Neural cell (in vitro differentiated cells): ENCODE results near the gene HIVEP3. TPM values are rescaled to one million over a fixed set of nuclear protein-coding genes. Genes with fewer than 3 reads are reported as not detected.
A peak's percentile ranks its signal among the peaks of the same experiment; 100 is the strongest.

Source experiments
- H2AFZ ChIP-seq: fragments of 200-600, 300-800 bp; sonication (generic), shearing (Covaris generic); 2 replicates; pipeline ENCODE4 v1.6.0; 2014; ENCODE audit warnings: low read depth, mild to moderate bottlenecking, antibody characterized with exemption, low read length, moderate library complexity
- H3F3A ChIP-seq: fragments of 200-600 bp; shearing (Covaris generic); 2 replicates; pipeline ENCODE4 v1.6.1; 2016; ENCODE audit warnings: mild to moderate bottlenecking, moderate library complexity, mixed read lengths, antibody characterized with exemption, low read length; ENCODE audit not compliant: insufficient read depth, poor library complexity, severe bottlenecking
- H3K27ac ChIP-seq: fragments of 200-600, 300-800 bp; sonication (generic), shearing (Covaris generic); 2 replicates; pipeline ENCODE4 v1.5.1; 2014; ENCODE audit warnings: mild to moderate bottlenecking, low read length, moderate library complexity
- H3K27me3 ChIP-seq: fragments of 300-800, 200-600 bp; sonication (generic), shearing (Covaris generic); 2 replicates; pipeline ENCODE4 v1.6.0; 2014; ENCODE audit warnings: mild to moderate bottlenecking, low read depth, low read length, moderate library complexity; ENCODE audit not compliant: insufficient read depth
- H3K36me3 ChIP-seq: fragments of 300-800, 200-600 bp; sonication (generic), shearing (Covaris generic); 2 replicates; pipeline ENCODE4 v1.5.1; 2014; ENCODE audit warnings: mild to moderate bottlenecking, antibody characterized with exemption, low read length, moderate library complexity; ENCODE audit not compliant: insufficient read depth
- H3K4me2 ChIP-seq: fragments of 300-800, 200-600 bp; sonication (generic), shearing (Covaris generic); 2 replicates; pipeline ENCODE4 v1.6.0; 2014; ENCODE audit warnings: mild to moderate bottlenecking, low read length
- H3K4me3 ChIP-seq: fragments of 300-800, 200-600 bp; sonication (generic), shearing (Covaris generic); 2 replicates; pipeline ENCODE4 v1.5.1; 2014; ENCODE audit warnings: mild to moderate bottlenecking, low read length, moderate library complexity
- H3K79me2 ChIP-seq: fragments of 200-600 bp; shearing (Covaris generic); replicated peaks from 2 replicates; pipeline ENCODE4 v1.6.0; 2014; ENCODE audit warnings: mild to moderate bottlenecking, low read length, moderate library complexity; ENCODE audit not compliant: insufficient read depth
- H3K9ac ChIP-seq: fragments of 300-800, 200-600 bp; sonication (generic), shearing (Covaris generic); 2 replicates; pipeline ENCODE4 v1.6.1; 2016; ENCODE audit warnings: mild to moderate bottlenecking, low read length, mixed read lengths
- H3K9me2 ChIP-seq: fragments of 200-600 bp; shearing (Covaris generic); 2 replicates; pipeline ENCODE4 v1.6.1; 2016; ENCODE audit warnings: mild to moderate bottlenecking, low read length, mixed read lengths; ENCODE audit not compliant: insufficient read depth
- H3K9me3 ChIP-seq: fragments of 200-600, 300-800 bp; sonication (generic), shearing (Covaris generic); 2 replicates; pipeline ENCODE4 v1.6.1; 2016; ENCODE audit warnings: mild to moderate bottlenecking, mixed run types, low read length, moderate library complexity, mixed read lengths
- H4K20me1 ChIP-seq: fragments of 200-600 bp; shearing (Covaris generic); 2 replicates; pipeline ENCODE4 v1.6.1; 2016; ENCODE audit warnings: mild to moderate bottlenecking, mixed run types; ENCODE audit not compliant: insufficient read depth
- EP300 ChIP-seq: fragments of 450-650 bp; conservative IDR thresholded peaks from 2 replicates; pipeline ENCODE4 v1.6.1; 2014; ENCODE audit warnings: antibody characterized with exemption, mild to moderate bottlenecking, moderate library complexity; ENCODE audit not compliant: poor library complexity, severe bottlenecking
- EZH2 ChIP-seq: fragments of 200-600, 300-800 bp; shearing (Covaris generic), sonication (generic); IDR thresholded peaks from 2 replicates; pipeline ENCODE4 v1.6.1; 2014; ENCODE audit warnings: antibody characterized with exemption, low read length, borderline replicate concordance, mild to moderate bottlenecking; ENCODE audit not compliant: insufficient read depth, poor library complexity, severe bottlenecking
- MXI1 ChIP-seq: fragments of 450-650 bp; conservative IDR thresholded peaks from 2 replicates; pipeline ENCODE4 v1.6.1; 2014; ENCODE audit warnings: antibody characterized with exemption, mild to moderate bottlenecking; ENCODE audit not compliant: poor library complexity, severe bottlenecking
- POLR2AphosphoS5 ChIP-seq: IDR thresholded peaks from 2 replicates; pipeline ENCODE4 v1.6.1; 2012
- RAD21 ChIP-seq: fragments of 450-650 bp; conservative IDR thresholded peaks from 2 replicates; pipeline ENCODE4 v1.6.1; 2014; ENCODE audit warnings: antibody characterized with exemption, mild to moderate bottlenecking, moderate library complexity
- SMC3 ChIP-seq: fragments of 450-650 bp; conservative IDR thresholded peaks from 2 replicates; pipeline ENCODE4 v1.6.1; 2014; ENCODE audit warnings: antibody characterized with exemption, mild to moderate bottlenecking, moderate library complexity; ENCODE audit not compliant: poor library complexity
- TAF1 ChIP-seq: IDR thresholded peaks from 2 replicates; pipeline ENCODE4 v1.6.1; 2012; ENCODE audit warnings: low read depth
- polyA plus RNA-seq: library from polyadenylated mRNA; depleted of rRNA; stranded (reverse); fragments of >200 nt; gene quantifications from 2 replicates; pipeline ENCODE4 v1.2.3, GENCODE V29; 2014
- TF ChIP-seq, protein P1 (sequence below): fragments of 450-650 bp; IDR thresholded peaks from 2 replicates; pipeline ENCODE4 v1.5.1; 2014; ENCODE audit warnings: antibody characterized with exemption, mild to moderate bottlenecking, moderate library complexity; ENCODE audit not compliant: poor library complexity, severe bottlenecking
- TF ChIP-seq, protein P2 (sequence below): IDR thresholded peaks from 2 replicates; pipeline ENCODE4 v1.6.1; 2012; ENCODE audit warnings: borderline replicate concordance

HIVEP3 gene
- polyA plus RNA-seq, 1 donor from 2014 or later, result 2.6 TPM

DNA sequence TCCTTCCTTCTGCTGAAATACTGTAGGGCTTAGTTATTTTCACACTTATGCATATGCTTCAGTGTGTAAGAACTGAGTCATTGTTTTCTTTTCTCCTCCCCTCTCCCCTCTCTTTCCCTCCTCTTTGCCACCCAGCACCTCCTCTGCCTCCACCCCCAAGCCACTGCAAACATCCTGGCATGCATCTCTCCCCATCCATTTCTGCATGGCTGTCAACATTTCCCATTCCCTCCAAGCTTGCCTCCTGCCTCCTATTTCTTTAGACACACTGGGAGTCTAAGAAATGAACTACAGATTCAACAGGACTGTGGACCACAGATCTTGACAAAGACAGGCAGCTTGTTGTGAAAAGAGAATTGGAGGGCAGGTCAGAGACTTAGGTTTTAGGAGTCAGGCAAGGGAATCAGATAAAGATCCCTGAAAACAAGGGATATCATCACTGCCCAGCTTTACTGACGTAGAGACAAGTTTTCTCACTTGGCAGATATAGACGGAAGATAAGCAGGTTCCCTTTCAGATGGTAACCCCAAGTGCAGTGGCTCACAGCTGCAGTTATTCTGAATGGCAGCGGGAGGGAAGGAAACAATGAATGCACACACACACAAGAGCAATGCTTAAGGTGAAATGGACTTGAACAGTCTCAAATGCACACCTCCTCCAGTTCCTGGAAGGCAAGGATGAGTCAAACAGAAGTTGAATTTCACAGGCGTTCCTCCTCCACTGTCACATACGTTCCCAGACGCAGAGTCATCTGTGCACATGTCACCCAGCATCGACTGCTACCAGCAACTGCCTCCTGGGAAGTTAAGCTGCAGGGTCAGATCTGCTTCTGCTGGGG is 56.1 kb downstream of the HIVEP3 start:
- Histone ChIP-seq H3K27me3 (no peaks in the 10 kb centered on the region), H3K9me2 (no peaks in the 10 kb centered on the region), H3K79me2 (no peaks in the 10 kb centered on the region), H3K9ac (peak overlapping the region; percentile 18), H3K27ac (no peak overlapping the region), H3K4me3 (peak overlapping the region; percentile 2), H3K36me3 (no peaks in the 10 kb centered on the region), H2AFZ (no peak overlapping the region), H3K9me3 (no peaks in the 10 kb centered on the region), H3F3A (no peaks in the 10 kb centered on the region), H3K4me2 (no peak overlapping the region), H4K20me1 (no peaks in the 10 kb centered on the region)
- TF ChIP-seq MXI1, result no peak
- no peak for TF ChIP-seq SMC3
- TF ChIP-seq EP300, result no peak
- no peak for TF ChIP-seq EZH2
- TF ChIP-seq, protein P1, sequence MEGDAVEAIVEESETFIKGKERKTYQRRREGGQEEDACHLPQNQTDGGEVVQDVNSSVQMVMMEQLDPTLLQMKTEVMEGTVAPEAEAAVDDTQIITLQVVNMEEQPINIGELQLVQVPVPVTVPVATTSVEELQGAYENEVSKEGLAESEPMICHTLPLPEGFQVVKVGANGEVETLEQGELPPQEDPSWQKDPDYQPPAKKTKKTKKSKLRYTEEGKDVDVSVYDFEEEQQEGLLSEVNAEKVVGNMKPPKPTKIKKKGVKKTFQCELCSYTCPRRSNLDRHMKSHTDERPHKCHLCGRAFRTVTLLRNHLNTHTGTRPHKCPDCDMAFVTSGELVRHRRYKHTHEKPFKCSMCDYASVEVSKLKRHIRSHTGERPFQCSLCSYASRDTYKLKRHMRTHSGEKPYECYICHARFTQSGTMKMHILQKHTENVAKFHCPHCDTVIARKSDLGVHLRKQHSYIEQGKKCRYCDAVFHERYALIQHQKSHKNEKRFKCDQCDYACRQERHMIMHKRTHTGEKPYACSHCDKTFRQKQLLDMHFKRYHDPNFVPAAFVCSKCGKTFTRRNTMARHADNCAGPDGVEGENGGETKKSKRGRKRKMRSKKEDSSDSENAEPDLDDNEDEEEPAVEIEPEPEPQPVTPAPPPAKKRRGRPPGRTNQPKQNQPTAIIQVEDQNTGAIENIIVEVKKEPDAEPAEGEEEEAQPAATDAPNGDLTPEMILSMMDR, result no peak
- TF ChIP-seq RAD21, result no peak
- no peak for TF ChIP-seq TAF1
- TF ChIP-seq POLR2AphosphoS5, result no peak
- TF ChIP-seq, protein P2, sequence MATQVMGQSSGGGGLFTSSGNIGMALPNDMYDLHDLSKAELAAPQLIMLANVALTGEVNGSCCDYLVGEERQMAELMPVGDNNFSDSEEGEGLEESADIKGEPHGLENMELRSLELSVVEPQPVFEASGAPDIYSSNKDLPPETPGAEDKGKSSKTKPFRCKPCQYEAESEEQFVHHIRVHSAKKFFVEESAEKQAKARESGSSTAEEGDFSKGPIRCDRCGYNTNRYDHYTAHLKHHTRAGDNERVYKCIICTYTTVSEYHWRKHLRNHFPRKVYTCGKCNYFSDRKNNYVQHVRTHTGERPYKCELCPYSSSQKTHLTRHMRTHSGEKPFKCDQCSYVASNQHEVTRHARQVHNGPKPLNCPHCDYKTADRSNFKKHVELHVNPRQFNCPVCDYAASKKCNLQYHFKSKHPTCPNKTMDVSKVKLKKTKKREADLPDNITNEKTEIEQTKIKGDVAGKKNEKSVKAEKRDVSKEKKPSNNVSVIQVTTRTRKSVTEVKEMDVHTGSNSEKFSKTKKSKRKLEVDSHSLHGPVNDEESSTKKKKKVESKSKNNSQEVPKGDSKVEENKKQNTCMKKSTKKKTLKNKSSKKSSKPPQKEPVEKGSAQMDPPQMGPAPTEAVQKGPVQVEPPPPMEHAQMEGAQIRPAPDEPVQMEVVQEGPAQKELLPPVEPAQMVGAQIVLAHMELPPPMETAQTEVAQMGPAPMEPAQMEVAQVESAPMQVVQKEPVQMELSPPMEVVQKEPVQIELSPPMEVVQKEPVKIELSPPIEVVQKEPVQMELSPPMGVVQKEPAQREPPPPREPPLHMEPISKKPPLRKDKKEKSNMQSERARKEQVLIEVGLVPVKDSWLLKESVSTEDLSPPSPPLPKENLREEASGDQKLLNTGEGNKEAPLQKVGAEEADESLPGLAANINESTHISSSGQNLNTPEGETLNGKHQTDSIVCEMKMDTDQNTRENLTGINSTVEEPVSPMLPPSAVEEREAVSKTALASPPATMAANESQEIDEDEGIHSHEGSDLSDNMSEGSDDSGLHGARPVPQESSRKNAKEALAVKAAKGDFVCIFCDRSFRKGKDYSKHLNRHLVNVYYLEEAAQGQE, result no peak

DNA sequence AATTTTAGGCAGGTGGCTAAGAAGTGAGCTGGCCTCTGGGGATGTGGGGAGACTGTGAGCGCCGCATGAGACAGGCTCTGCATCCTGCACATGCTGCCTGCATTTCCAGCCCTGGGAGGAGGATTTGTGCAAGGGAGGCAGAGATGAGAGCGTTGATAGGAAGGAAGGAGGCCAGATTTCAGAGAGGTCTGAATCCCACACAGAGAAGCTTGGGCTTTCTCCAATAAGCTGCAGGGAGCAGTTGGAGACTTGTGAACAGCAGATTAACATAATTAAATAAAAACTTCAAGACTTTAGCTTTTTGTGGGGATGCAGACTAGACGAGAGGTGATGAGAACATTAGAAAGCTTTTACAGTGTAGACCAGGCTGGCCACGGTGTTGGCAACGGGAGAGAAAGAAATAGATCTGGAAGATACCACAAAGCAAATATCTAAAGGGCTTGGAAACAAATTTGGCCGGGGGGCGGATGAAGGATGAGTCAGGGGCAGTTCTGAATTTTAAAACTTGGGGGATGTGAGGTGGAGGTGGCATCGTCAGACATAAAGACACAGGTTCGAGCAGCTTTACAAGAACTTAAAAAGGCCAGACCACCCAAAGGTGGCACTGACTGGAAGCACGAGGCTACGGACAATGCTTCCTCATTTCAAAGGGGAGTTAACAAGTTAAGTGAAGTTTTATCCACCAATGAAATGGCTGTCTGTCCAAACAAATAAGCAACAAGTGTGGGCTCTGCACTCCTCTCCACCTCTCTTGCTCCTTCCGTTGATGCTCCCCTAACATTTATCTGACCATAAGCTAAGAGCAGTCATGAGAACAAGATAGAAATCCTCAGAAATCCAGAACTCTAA is 57.0 kb downstream of the HIVEP3 start:
- Histone ChIP-seq H2AFZ (no peak overlapping the region), H3K9me2 (no peaks in the 10 kb centered on the region), H3K4me3 (no peak overlapping the region), H3K4me2 (no peak overlapping the region), H3K27ac (no peak overlapping the region), H4K20me1 (no peaks in the 10 kb centered on the region), H3K9ac (no peak overlapping the region), H3F3A (no peaks in the 10 kb centered on the region), H3K79me2 (no peaks in the 10 kb centered on the region), H3K36me3 (no peaks in the 10 kb centered on the region), H3K9me3 (no peaks in the 10 kb centered on the region), H3K27me3 (no peaks in the 10 kb centered on the region)
- TF ChIP-seq, protein P1, result no peak
- no peak for TF ChIP-seq POLR2AphosphoS5
- TF ChIP-seq, protein P2, result no peak
- TF ChIP-seq EP300, result no peak
- no peak for TF ChIP-seq TAF1
- no peak for TF ChIP-seq EZH2
